NCI-H524 (cell line): Measurements from ENCODE around the gene QPCT.

Experiments
- DNase-seq, 2 experiments: peaks; one replicate each; lab custom pipeline; 2025; lab: John Stamatoyannopoulos, UW

Gene QPCT

DNA sequence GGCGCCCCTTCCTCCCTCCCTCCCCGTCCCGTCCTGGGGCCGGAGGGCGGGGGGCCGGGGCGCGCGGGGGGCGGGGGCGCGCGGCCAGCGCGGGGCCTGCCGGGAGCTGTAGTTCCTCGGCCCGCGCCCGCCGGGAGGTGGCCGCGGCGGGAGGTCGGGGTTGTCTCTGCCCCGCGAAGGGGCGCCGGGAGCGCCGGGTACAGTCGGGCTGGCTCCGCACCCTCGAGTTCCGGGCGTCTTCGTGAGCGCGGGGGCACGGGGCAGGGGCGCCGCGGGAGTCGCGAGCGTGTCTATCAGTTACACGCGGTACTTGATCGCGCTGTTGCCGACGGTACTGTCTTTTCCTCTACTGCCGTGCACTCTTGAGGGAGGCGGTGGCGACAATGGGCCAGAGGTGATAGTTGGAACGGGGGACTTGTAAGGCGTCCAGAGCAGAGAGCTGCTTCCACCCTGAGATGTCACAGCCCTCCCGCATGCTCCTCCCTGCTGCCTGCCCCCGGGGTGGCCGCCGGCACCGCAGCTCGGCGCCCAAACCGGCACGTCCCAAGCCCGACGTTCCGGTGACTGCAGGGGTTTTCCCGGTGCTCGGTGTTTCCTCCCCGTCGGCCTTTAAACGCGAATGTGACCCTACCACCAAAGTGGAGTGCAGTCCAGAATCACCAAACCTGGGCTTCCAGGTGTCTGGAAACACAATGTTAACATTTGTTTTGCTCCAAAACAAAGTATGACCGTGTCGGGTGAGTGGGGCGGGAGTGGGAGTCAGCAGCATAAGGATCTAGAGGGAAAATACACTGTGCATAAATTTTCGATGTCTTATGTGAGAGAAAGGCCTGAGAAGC, 19.4 kb upstream of the QPCT start, which contains the start of gene PRKD3:
PRKD3 (minus strand) TSS at position 48 of the 839 bp plus-strand sequence. CDS start 8,309 bp downstream, outside the sequence.
- peak; percentile 35 to 66 for DNase-seq

DNA sequence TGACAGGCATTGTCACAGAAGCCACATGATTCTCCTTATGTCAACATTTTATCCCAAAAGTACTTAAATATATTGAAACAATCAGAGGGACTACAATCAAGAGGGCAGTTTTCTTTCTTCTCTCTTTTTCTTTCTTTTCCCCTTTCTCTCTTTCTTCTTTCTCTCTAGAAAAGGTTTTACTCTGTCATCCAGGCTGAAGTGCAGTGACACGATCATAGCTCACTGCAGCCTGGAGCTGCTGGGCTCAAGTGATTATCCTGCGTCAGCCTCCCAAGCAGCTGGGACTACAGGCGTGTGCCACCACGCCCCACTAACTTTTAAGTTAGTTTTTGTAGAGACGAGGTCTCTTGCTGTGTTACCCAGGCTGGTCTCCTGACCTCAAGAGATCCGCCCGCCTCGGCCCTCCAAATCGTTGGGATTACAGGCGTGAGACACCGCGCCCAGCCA, 18.8 kb upstream of the QPCT start:
- DNase-seq: no peak

GRCh38 chr2:37326285-37326684, 18.1 kb upstream of the QPCT start:
- no peak for DNase-seq

DNA sequence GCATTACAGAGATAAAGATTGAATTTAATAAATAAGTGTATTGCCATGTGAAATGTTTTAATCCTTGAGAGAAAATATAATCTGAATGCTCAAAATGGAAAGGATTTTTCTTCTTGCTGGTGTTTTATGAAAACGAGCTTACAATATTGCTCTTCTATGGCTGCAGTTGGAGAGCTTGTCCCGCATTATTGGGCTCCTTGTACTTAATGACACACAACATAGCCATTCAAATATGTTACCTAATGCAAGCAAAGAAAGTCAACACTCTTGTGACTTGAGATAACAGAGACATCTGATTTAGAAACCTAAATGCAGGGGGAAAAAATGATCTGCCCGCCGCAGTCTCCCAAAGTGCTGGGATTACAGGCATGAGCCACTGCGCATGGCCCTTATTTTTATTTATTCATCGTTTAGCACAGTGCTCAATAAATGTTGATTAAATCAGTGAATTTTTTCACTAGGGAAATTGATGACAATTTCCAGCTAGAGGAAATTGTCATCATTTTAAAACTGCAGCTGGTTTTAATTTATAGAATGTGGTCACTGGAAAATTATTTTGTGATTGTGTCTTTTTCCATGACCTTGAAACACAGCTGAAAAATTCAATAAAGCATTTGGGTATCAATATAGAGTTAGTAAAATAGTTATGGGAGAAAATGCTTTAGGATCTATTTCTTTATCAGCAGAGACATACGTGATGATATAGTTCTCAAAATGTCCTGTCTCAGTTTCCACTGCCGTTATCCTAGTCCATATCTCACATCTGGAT, 17.4 kb upstream of the QPCT start:
- DNase-seq: no peak

DNA sequence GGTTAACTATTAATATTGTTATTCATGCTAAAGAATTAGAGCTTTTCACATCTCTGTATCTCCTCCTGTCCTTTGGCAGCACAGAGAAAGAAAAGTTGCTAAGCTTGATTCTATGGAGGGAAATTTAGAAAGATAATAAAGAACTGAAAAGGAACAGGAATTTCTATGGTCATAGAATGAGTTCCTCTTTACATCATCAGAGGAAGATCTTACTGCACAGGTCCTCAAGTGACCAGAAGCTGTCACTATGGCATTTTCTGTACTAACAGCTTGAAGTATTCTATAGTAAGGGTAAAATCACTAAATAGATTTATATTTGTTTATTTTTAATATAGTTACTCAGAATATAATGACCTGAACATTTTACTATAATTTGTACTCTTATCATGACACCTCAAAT, 13.7 kb upstream of the QPCT start:
- DNase-seq: no peak

- no peak for DNase-seq
Observed at GRCh38 chr2:37332560-37332959, 11.9 kb upstream of the QPCT start.

GRCh38 chr2:37333256-37333655, 11.2 kb upstream of the QPCT start:
- DNase-seq: no peak

DNA sequence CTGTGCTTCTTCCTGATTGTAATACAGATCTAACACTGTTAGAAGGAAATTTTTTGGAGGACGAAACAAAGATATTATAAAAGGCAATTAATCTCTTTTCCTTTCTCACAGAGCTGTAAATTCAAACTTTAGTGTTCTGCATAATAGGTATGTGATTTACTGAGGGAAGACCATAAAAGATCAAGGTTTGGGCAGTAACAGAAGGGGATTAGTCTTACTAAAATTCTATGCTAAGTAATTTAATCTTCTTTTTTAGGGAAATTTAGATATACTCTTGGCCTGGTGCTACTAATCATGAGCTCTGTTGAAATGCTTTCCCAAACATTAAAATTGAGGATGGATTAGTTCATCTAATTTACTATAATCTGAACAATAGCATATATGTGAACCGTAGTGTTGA, 8.8 kb upstream of the QPCT start:
- DNase-seq: no peak

GRCh38 chr2:37337620-37338280, 6.7 kb upstream of the QPCT start:
- no peak for DNase-seq

DNA sequence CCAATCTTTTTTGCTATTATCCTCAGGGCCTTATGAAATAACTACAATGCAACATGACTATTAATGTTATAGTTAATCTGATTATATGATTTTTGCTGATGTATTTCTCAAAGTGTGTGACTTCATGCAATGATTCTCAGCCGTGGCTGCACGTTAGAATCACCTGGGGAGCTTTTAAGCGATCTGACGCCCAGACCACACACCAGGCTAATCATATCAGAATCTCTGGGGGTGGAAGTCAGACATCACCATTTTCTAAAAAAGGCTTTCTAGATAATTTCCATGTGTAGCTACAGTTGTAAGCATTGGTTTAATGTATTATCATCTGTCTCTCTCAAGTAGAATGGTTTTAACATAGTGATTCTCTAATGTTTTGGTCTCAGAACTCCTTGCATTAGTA, 5.5 kb upstream of the QPCT start:
- no peak for DNase-seq

GRCh38 chr2:37340637-37341036, 3.8 kb upstream of the QPCT start:
- DNase-seq: no peak

GRCh38 chr2:37342591-37343220, 1.7 kb upstream of the QPCT start:
- DNase-seq: no peak

GRCh38 chr2:37343537-37344434, 644 bp upstream of the QPCT start:
- peak in 1 of 2 experiments; percentile 29 for DNase-seq

DNA sequence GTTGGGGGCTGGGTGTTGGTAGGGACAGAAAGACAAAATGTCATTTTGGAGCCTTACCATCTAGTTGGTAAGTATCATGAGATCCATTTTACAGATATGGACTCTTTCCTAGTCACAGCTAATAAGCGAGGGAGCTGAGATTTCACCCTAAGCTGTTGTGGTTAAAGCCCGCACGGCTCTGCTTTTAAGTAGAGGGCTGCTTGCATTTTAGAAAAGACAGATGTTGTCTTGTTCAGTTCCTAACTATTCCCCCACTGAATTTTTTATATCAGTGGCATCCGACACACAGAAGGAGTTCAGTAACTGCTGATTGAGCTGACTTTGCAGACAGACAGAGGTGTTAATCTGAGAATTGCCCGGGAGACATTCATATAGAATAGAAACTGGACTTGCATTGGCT, 3.7 kb downstream of the QPCT start:
- no peak for DNase-seq

DNA sequence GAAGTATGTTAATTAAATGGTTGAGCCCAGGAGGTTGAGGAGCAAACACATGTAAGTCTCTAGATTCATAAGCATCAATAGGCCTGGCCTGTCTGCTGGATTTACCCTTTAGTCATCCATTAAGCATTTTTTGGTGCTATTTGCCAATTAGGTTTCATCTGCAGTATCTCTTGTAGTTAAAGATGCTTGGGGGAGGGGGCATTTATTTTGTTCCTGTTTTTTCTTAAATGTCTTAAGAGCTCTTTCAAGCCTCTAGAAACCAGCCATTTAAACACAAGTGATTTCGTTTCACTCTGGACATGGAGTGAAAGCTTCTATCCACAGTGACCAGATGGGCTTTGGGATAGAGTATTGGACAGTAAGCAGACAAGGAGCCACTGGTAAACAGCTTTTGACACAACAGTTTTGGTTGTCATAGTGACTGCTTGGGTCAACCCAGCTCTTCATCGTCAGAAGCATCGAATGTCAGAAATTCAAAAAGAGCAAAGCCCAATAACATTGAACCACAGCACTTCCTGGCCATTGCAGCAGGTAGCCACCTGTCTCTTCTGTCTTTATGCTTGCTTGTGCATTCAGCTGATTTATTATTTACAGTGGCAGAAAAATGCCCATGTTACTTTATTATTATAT, 4.9 kb downstream of the QPCT start:
- DNase-seq: peak; percentile 18 to 49

DNA sequence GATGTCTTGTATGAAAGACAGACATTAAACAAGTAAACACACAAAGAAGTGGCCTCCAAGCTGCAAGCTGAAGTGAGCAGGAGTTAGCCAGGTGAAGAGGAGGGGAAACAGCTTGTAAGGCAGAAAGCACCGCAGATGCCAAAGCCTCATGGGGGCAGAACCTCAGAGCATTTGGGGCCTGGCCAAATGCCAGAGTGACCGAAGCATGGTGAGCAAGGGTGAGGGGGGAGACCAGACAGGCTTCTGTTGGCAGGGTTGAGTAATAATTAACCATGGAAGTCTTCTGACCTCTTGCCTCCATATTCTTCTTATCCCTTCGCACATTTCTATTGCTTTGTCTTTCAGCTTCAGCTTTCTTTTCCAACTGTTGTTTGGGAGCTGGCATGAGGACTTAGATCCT, 5.6 kb downstream of the QPCT start:
- peak; percentile 75 to 88 for DNase-seq

GRCh38 chr2:37354531-37354930, 10.1 kb downstream of the QPCT start:
- no peak for DNase-seq

DNA sequence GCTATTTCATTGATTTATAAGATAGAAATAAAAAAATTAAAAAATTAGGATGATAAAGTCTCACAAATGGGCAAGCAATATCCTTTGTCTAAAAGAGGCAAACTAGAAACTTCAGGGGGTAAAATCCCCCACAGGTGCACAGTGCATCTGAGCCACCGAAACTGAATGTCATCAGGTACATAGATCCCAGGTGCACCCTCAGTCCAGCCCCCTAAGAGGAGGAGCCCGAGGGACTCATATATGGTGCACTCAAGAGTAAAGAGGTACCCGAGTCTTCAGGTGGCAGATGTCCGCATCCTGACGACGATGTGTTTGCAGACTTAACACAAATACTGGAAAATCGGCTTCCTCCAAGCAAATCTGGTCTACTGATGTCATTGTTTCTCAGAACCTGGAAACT, 11.3 kb downstream of the QPCT start:
- DNase-seq: no peak

DNA sequence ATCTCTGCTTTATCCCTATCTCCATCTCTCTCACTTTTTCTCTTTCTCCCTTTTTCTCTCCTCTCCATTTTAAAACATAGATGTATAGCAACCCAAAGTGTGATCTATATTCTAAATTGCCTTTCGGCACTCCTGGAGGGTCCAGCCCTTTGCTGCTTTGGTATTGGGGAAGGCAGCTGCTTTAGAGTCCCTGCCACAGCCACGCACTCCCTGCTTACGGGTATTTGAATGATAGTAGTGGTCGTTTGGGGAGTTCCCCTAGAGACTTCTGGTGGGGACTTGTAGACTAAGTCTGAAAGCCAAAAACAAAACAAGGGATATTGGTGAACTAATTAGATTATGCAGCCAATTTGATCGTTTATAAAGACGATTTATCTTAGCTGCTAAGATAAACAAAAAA, 11.9 kb downstream of the QPCT start:
- DNase-seq: no peak

- no peak for DNase-seq
Observed at GRCh38 chr2:37357069-37357468, 12.6 kb downstream of the QPCT start.

DNA sequence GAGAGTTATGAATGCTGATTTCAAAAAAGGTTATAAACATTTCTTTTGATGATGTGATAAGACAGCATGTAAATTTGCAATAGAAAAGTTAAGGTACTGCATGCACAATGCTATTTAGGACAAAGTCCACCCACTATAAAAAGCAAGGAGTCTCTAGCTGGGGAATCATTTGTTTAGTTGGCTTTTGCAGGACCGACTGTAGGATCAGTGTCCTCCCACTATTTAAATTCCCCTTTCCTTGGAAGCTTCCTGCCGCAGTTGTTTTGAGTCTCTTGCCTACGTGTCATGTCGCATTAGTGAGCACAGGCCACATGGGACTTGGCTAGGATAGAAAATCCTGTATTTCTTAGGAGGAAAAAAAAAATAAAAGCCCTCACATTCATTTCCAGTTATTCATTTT, 13.1 kb downstream of the QPCT start:
- DNase-seq: no peak
